Kidney capillary endothelial cell (primary cell): ENCODE data around the gene JUNB.

Experiments used
- DNase-seq: peaks from one replicate; pipeline ENCODE4 v3.0.0-alpha.2; 2018; ENCODE audit warnings: low spot score

JUNB gene

DNA sequence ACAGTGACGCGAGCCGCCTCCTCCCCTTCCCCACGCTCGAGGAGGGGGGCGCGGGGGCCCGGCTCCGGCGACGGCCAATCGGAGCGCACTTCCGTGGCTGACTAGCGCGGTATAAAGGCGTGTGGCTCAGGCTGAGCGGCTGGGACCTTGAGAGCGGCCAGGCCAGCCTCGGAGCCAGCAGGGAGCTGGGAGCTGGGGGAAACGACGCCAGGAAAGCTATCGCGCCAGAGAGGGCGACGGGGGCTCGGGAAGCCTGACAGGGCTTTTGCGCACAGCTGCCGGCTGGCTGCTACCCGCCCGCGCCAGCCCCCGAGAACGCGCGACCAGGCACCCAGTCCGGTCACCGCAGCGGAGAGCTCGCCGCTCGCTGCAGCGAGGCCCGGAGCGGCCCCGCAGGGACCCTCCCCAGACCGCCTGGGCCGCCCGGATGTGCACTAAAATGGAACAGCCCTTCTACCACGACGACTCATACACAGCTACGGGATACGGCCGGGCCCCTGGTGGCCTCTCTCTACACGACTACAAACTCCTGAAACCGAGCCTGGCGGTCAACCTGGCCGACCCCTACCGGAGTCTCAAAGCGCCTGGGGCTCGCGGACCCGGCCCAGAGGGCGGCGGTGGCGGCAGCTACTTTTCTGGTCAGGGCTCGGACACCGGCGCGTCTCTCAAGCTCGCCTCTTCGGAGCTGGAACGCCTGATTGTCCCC, at the start of gene JUNB:
JUNB (plus strand) TSS at position 142 of the 706 bp plus-strand sequence; CDS start at position 428, 286 bp downstream.
- DNase-seq, result peak; percentile 91

DNA sequence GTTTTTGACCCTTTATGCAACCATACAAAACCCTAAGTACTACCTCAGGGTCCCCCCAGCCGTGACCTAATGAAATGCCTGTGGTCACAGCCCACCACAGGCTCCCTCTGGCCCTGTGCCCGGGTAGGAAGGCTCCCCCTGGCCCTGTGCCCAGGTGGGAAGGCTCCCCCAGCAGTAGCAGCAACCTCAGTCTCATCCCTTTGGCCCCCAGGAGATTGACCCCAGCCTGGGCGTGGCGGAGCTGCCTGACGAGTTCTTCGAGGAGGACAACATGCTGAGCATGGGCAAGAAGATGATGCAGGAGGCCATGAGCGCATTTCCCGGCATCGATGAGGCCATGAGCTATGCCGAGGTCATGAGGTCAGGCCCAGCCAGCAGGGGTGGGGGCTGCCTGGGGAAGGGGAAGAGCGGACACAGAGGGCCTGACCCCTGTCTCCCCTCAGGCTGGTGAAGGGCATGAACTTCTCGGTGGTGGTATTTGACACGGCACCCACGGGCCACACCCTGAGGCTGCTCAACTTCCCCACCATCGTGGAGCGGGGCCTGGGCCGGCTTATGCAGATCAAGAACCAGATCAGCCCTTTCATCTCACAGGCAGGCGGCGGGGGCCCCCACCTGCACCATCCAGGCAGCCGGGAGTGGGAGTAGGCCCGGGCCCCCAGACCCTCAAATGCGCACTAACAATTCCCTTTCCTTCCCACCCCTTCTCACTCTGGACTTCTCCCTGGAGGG, 46.0 kb upstream of the JUNB start:
- no peak for DNase-seq

- DNase-seq, result no peak
Observed at GRCh38 chr19:12748489-12748888, 42.8 kb upstream of the JUNB start.

GRCh38 chr19:12749938-12750521, 41.3 kb upstream of the JUNB start:
- DNase-seq, result no peak

DNA sequence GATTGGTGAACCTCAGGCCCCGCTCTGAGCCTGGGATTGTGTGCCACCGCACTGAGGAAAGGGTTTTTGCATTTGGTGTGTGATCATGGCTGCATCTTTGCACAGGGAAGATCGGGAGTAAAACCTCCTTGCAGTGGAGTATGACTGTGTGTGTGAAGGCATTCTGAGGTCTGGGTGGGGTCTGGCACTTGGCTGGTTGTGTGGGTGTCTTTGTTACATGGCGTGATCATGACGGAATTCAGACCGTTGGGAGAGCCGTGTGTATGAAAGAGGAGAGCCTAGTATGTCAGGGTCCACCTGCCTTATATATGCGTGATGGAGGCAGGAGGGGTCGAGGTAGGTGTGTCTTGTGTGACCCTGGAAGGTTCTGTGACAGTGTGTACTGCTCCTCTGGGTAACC, 40.4 kb upstream of the JUNB start:
- no peak for DNase-seq

GRCh38 chr19:12751635-12752034, 39.7 kb upstream of the JUNB start, which contains the start of gene BEST2:
Gene BEST2, plus strand, starts transcription at chr19:12751791. Its CDS starts 802 bp downstream, at chr19:12752593.
- DNase-seq, result no peak

- DNase-seq, result no peak
Observed at GRCh38 chr19:12752056-12752781, 39.1 kb upstream of the JUNB start.

GRCh38 chr19:12754465-12755196, 36.7 kb upstream of the JUNB start:
- no peak for DNase-seq

GRCh38 chr19:12756150-12756883, 35.0 kb upstream of the JUNB start:
- no peak for DNase-seq

DNA sequence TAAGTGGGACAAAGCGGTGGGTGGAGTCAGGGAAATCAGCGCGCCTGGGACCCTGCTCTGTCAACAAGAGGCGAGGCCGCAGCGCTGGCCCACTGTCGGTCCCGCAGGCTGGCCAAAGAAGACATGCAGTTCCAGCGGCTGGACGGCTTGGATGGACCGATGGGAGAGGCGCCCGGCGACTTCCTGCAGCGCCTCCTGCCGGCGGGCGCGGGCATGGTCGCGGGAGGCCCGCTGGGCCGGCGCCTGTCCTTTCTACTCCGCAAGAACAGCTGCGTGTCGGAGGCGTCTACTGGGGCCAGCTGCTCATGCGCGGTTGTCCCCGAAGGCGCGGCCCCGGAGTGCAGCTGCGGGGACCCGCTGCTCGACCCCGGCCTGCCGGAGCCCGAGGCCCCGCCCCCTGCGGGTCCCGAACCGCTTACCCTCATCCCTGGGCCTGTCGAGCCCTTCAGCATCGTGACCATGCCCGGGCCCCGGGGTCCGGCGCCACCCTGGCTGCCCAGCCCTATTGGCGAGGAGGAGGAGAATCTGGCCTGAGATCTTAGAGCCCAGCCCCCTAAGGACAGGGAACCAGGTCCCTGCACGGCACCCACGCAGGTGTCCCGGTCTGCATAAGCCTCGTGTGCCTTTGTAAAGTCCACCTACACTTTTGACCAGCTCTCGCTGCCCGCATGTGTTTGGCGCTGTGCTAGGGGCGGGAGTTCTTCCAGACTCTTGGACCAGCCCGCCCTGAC, 33.6 kb upstream of the JUNB start:
- peak; percentile 72 for DNase-seq

GRCh38 chr19:12759686-12760085, 31.6 kb upstream of the JUNB start:
- no peak for DNase-seq

- no peak for DNase-seq
Observed at GRCh38 chr19:12763100-12763499, 28.2 kb upstream of the JUNB start.

DNA sequence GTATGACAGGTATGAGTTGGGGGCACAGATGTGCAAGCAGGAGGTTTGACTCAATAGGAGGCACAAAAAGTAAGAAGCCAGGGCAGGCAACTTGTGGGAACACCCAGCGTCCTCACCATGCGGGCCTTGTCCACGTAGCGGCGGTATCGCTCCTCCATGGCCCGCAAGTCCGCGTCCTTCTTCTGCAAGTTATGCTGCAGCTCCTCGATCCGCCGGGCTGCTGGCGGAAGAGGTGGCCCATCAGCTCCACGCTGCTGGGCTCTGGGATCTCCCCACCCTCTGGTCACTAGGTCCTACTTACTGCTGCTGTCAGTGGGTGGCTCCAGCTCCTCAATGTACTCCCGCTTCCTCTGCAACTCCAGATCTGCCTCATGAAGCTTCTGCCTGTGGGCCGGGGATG, 26.6 kb upstream of the JUNB start:
- no peak for DNase-seq

GRCh38 chr19:12766051-12766521, 25.2 kb upstream of the JUNB start:
- DNase-seq, result peak; percentile 77

DNA sequence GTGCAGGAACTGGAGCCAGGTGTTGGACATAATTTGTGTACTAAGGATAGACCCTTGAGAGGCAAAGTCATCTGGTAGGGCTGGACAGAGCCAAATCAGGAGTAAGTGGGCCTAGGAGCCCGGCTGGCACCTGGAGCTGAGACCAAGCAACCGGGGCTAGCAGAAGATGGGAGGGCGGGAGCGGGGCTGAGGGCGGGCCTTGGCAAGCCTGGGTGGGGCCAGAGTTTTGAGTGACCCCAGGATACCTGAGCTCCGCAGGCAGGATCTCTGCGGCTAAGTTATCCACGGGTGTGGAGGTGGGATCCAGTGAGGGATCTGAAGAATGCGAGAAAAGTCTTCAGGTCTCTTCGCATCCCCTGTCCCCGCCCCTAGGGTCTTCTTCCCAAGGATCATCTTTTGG, 24.1 kb upstream of the JUNB start:
- DNase-seq, result no peak

DNA sequence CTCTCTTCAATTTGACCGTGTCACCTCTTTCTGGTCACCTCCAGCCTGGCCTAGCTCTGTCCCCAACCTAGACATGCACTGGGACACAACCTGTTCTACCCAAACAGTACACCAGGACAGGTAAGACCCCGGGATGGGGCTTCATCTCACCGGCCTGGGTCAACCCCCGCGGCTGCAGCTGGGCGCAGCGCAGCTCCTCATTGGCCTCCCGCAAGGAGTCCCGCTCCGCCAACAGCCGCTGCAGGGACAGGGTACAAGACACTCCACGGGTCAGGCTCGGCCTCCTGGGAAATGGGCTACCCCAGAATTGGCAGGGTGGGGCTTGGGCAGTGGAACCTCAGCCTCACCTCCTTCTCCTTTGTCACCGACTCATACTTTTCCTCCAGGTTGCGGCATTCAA, 23.6 kb upstream of the JUNB start:
- DNase-seq, result no peak

GRCh38 chr19:12769689-12770088, 21.6 kb upstream of the JUNB start:
- DNase-seq, result no peak

DNA sequence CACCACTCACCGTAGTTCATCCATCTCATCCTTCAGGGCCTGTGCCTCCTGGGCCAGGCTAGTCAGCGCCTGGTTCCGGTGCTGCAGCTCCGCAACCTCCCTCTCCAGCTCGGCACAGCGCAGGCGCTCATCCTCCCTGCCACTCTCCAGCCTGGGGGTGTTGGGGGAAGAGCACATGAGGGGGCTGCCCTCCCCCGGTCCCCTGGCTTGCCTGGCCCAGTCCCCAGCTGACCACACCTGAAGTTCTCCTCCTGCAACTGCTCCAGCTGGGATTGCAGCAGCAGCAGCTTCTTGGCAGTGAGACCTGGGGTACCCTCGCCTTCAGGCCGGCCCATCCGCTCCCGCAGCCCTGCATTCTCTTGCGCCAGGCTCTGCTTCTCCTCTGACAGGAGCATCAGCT, 20.4 kb upstream of the JUNB start:
- DNase-seq, result no peak

DNA sequence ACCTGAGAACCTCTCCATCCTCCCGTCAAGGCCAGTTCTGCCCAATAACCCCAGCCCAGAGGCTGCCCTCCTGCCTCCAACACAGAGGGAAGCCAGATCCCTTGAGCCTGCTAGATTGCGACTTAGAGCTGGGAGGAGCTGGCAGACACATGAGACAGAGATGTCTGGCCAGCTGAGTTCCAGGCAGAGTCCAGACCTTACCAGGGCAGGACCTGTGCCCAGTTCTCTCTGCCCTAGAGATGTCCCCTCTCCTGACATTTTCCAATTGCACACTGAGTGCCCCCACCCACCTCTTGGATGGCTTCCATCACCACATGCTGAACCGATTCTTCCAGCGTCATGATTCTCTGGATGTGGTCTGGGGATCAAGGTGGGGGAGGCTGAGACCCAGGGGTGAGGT, 19.0 kb upstream of the JUNB start:
- no peak for DNase-seq

DNA sequence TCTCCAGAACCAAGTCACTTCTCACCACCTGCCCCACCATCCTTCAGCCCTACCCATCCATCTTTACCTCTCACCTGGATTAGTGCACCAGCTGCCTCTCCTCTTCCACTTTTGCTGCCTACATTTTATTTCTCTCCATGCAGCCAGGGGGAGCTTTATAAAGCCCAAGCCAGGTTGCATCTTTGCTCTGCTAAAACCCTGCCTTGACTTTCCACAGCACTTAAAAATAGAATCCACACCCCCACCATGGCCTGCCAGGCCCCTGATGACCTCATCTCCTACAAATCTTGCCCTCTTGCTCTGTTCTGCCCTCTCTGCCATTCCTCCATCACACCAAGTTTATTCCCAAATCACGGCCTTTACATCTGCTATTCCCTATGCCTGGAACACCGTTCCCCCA, 17.7 kb upstream of the JUNB start:
- no peak for DNase-seq
